D721Med (cell line): Measurements from ENCODE around the gene FTL.
A peak's percentile ranks its signal among the peaks of the same experiment; 100 is the strongest.
"Not testable (repeated sequence)": the region's sequence is repeated elsewhere in the genome, so short reads cannot be mapped to it uniquely, and the experiment has no call there.

Experiments used
- DNase-seq: peaks from one replicate; pipeline ENCODE4 v3.0.0; 2011; ENCODE audit warnings: low spot score; ENCODE audit not compliant: insufficient read length
- FAIRE-seq: peaks from 2 replicates; lab custom pipeline; 2011; peaks lifted over from hg19 to GRCh38; lab: Jason Lieb, UNC
- TF ChIP-seq, protein P1 (sequence below): IDR thresholded peaks from 2 replicates; pipeline ENCODE4 v1.5.1; 2012; ENCODE audit warnings: mild to moderate bottlenecking, control low read depth; ENCODE audit not compliant: insufficient read depth; ENCODE audit errors: missing control alignments

Gene FTL

DNA sequence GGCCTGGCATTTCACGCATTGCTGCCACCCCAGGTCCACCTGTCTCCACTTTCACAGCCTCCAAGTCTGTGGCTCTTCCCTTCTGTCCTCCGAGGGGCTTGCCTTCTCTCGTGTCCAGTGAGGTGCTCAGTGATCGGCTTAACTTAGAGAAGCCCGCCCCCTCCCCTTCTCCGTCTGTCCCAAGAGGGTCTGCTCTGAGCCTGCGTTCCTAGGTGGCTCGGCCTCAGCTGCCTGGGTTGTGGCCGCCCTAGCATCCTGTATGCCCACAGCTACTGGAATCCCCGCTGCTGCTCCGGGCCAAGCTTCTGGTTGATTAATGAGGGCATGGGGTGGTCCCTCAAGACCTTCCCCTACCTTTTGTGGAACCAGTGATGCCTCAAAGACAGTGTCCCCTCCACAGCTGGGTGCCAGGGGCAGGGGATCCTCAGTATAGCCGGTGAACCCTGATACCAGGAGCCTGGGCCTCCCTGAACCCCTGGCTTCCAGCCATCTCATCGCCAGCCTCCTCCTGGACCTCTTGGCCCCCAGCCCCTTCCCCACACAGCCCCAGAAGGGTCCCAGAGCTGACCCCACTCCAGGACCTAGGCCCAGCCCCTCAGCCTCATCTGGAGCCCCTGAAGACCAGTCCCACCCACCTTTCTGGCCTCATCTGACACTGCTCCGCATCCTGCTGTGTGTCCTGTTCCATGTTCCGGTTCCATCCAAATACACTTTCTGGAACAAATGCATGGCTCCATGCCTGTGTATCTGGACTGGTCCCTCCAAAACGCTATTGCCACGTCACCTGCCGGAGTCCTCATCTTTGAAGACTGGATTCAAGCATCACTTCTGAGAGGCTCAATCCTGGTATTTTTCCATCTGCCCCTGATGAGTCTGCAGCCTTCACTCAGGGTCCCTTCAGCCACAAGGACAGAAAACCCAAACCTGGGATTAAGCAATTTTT, 42.3 kb upstream of the FTL start:
- DNase-seq = no peak
- FAIRE-seq = no peak

DNA sequence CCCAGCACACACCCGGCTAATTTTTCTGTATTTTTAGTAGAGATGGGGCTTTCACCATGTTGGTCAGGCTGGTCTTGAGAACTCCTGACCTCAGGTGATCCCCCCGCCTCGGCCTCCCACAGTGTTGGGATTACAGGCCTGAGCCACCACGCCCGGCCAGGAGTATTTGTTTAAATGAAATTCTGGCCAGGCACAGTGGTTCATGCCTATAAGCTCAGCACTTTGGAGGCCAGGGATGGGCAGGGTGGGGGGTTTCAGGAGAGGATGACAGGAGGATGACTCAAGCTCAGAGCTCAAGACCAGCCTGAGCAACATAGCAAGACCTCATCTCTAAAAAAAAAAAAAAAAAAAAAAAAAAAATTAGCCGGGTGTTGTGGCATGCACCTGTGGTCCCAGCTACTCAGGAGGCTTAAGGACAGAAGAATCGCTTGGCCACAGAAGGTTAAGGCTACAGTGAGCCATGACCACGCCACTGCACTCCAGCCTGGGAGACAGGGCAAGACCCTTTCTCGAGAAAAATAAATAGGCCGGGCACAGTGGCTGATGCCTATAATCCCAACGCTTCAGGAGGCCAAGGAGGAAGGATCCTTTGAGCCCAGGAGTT, 39.8 kb upstream of the FTL start:
- no peak for DNase-seq
- TF ChIP-seq, protein P1, sequence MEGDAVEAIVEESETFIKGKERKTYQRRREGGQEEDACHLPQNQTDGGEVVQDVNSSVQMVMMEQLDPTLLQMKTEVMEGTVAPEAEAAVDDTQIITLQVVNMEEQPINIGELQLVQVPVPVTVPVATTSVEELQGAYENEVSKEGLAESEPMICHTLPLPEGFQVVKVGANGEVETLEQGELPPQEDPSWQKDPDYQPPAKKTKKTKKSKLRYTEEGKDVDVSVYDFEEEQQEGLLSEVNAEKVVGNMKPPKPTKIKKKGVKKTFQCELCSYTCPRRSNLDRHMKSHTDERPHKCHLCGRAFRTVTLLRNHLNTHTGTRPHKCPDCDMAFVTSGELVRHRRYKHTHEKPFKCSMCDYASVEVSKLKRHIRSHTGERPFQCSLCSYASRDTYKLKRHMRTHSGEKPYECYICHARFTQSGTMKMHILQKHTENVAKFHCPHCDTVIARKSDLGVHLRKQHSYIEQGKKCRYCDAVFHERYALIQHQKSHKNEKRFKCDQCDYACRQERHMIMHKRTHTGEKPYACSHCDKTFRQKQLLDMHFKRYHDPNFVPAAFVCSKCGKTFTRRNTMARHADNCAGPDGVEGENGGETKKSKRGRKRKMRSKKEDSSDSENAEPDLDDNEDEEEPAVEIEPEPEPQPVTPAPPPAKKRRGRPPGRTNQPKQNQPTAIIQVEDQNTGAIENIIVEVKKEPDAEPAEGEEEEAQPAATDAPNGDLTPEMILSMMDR = no peak
- no peak for FAIRE-seq

More for the DNA sequence above, 42.3 kb upstream of the FTL start:
- TF ChIP-seq, protein P1 = no peak

DNA sequence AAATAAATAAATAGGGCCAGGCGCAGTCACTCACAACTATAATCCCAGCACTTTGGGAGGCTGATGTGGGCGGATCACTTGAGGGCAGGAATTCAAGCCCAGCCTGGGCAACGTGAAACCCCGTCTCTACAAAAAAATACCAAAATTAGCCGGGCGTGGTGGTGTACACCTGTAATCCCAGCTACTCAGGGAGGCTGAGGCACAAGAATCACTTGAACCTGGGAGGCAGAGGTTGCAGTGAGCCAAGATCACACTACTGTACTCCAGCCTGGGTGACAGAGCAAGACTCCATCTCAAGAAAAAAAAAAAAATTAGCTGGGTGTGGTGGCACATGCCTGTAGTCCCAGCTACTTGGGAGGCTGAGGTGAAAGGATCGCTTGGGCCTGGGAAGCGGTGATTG, 39.2 kb upstream of the FTL start:
- not testable (repeated sequence) for FAIRE-seq

DNA sequence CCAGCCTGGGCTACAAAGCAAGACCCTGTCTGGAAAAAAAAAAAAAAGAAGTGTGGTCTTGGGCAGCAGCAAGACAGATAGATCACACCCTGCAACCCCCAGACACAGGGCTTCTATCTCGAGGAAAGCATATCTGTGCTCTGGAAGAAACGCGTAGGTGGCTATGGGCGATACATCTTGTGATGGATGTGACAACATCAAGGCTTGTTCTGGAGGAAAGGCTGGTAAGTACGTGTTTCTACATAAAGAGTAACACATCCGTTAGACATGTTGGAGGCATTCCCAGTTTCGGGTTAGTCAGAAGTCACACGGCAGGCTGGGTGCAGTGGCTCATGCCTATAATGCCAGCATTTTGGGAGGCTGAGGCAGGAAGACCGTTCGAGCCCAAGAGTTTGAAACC, 38.2 kb upstream of the FTL start:
- FAIRE-seq = no peak
- TF ChIP-seq, protein P1 = no peak
- no peak for DNase-seq

More for the DNA sequence above, 39.2 kb upstream of the FTL start:
- DNase-seq = not testable (repeated sequence)

DNA sequence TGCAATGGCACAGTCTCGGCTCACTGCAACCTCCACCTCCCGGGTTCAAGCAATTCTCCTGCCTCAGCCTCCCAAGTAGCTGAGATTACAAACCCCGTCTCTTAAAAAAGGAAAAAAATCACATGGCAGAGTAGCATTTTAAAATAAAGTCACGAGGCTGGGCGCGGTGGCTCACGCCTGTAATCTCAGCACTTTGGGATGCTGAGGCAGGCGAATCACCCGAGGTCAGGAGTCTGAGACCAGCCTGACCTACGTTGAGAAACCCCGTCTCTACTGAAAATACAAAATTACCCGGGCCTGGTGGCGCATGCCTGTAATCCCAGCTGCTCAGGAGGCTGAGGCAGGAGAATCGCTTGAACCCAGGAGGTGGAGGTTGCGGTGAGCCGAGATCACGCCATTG, 37.4 kb upstream of the FTL start:
- not testable (repeated sequence) for FAIRE-seq, DNase-seq

DNA sequence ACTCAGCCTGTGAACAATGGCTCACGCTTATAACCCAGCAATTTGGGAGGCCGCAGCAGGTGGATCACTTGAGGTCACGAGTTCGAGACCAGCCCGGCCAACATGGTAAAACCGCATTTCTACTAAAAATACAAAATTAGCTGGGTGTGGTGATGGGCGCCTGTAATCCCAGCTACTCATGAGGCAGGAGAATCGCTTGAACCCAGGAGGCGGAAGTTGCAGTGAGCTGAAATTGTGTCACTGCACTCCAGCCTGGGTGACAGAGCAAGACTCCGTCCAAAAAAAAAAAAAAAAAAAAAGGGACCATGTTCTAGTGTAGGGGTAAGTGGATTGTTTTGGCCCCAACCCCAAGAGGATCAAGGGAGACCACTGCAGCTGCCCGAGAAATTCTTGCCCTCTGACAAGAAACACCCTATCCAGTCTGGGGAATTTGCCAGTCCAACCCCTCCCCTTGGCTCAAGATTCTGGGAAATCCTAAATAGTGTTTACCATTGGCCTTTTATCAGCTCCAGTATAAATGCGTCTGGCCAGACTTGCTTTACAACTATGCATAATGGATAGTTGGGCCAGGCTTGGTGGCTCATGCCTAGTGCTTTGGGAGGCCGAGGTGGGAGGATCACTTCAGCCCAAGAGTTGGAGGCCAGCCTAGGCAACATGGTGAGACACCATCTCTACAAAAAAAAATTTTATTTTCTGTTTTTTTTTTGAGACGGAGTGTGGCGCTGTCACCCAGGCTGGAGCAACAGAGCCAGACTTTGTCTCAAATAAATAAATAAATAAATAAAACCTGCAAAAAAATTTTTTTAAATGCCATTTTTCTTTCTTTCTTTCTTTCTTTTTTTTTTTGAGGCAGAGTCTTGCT, 36.7 kb upstream of the FTL start:
- DNase-seq (no peak), FAIRE-seq (no peak)
- TF ChIP-seq, protein P1 = no peak

DNA sequence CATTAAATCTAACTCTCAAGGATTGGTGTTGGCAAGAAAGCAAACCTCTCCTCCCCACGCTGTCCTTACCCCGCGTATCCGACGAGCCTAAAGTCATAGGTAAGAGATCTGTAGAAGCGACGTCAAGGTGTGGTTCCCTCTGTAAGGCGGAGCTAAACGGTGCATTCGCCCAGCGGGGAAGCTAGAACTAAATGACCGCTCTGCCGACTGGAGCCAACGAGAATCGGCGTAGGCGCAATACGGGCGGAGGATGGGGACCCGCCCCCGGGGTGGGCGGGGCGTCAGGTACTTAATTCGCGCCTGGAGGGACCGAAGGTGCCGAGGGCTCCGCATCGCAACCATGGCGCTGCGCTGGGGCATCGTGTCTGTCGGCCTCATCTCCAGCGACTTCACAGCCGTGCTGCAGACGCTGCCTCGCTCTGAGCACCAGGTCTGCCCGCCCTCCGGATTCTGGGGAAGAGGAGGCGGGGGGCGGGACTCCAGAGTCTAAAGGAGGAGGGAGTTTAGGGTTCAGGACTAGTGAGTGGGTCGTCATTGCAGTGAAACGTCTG, 31.7 kb upstream of the FTL start, which contains the start of gene DHDH:
Gene DHDH (plus strand): TSS at position 318 of the 551 bp plus-strand sequence. CDS start 23 bp downstream, at position 341.
- DNase-seq = peak; percentile 73
- FAIRE-seq = no peak
- TF ChIP-seq, protein P1 = no peak
